RCC 7860 (cell line): Measurements from ENCODE around the gene PHTF1.
A peak's percentile ranks its signal among the peaks of the same experiment; 100 is the strongest.

Source experiments
- DNase-seq: peaks from one replicate; pipeline ENCODE4 v3.0.0-alpha.2; 2015; ENCODE audit warnings: low spot score
- FAIRE-seq: peaks from 2 replicates; lab custom pipeline; 2012; peaks lifted over from hg19 to GRCh38; lab: Jason Lieb, UNC

Gene PHTF1

GRCh38 chr1:113759333-113760101 is at the start of gene PHTF1:
Gene PHTF1, minus strand, starts transcription at chr1:113759486. Its CDS starts 783 bp downstream, at chr1:113758703.
- FAIRE-seq (no peak), DNase-seq (peak; percentile 80)

GRCh38 chr1:113808450-113809195 is 49.3 kb upstream of the PHTF1 start:
- FAIRE-seq (no peak), DNase-seq (no peak)

- DNase-seq (no peak), FAIRE-seq (no peak)
Observed at GRCh38 chr1:113805639-113806038, 46.4 kb upstream of the PHTF1 start.

- FAIRE-seq (no peak), DNase-seq (no peak)
Observed at GRCh38 chr1:113805256-113805531, 45.9 kb upstream of the PHTF1 start.

- peak; percentile 91 for FAIRE-seq
- peak; percentile 70 for DNase-seq
Observed at GRCh38 chr1:113804421-113805255, 45.4 kb upstream of the PHTF1 start.

GRCh38 chr1:113802367-113803007 is 43.2 kb upstream of the PHTF1 start:
- DNase-seq (no peak), FAIRE-seq (no peak)

- no peak for FAIRE-seq
- DNase-seq, result no peak
Observed at GRCh38 chr1:113800487-113800886, 41.2 kb upstream of the PHTF1 start.

GRCh38 chr1:113797472-113797871 is 38.2 kb upstream of the PHTF1 start:
- DNase-seq (no peak), FAIRE-seq (no peak)

GRCh38 chr1:113793878-113794834 is 34.9 kb upstream of the PHTF1 start:
- FAIRE-seq (no peak), DNase-seq (no peak)

- DNase-seq, result peak; percentile 33
- peak; percentile 46 for FAIRE-seq
Observed at GRCh38 chr1:113792986-113793385, 33.7 kb upstream of the PHTF1 start.

GRCh38 chr1:113792471-113792870 is 33.2 kb upstream of the PHTF1 start:
- FAIRE-seq, result no peak
- no peak for DNase-seq

- DNase-seq (no peak), FAIRE-seq (no peak)
Observed at GRCh38 chr1:113788802-113789201, 29.5 kb upstream of the PHTF1 start.

GRCh38 chr1:113787663-113788062 is 28.4 kb upstream of the PHTF1 start:
- DNase-seq, result no peak

GRCh38 chr1:113786069-113786468 is 26.8 kb upstream of the PHTF1 start:
- FAIRE-seq (no peak), DNase-seq (no peak)

More at GRCh38 chr1:113787663-113788062, 28.4 kb upstream of the PHTF1 start:
- no peak for FAIRE-seq

- no peak for DNase-seq
- FAIRE-seq, result no peak
Observed at GRCh38 chr1:113784104-113784779, 25.0 kb upstream of the PHTF1 start.

GRCh38 chr1:113783254-113784103 is 24.2 kb upstream of the PHTF1 start:
- FAIRE-seq (no peak), DNase-seq (no peak)

- no peak for FAIRE-seq
- DNase-seq, result no peak
Observed at GRCh38 chr1:113782406-113782805, 23.1 kb upstream of the PHTF1 start.

GRCh38 chr1:113780374-113781146 is 21.3 kb upstream of the PHTF1 start:
- FAIRE-seq, result no peak
- DNase-seq, result no peak
